AG10803 (cell line): ENCODE data around the gene PXK.

Source experiments
- DNase-seq: peaks from one replicate; pipeline ENCODE4 v3.0.0; 2010; ENCODE audit warnings: low read depth
- H3K4me3 ChIP-seq: 2 replicates; pipeline ENCODE4 v1.5.1; 2011; ENCODE audit warnings: mild to moderate bottlenecking, low read length, control low read depth
- TF ChIP-seq, protein P1 (sequence below): conservative IDR thresholded peaks from 2 replicates; pipeline ENCODE4 v1.5.1; 2011; ENCODE audit warnings: mild to moderate bottlenecking, low read length, control low read depth, inconsistent platforms

Gene PXK

DNA sequence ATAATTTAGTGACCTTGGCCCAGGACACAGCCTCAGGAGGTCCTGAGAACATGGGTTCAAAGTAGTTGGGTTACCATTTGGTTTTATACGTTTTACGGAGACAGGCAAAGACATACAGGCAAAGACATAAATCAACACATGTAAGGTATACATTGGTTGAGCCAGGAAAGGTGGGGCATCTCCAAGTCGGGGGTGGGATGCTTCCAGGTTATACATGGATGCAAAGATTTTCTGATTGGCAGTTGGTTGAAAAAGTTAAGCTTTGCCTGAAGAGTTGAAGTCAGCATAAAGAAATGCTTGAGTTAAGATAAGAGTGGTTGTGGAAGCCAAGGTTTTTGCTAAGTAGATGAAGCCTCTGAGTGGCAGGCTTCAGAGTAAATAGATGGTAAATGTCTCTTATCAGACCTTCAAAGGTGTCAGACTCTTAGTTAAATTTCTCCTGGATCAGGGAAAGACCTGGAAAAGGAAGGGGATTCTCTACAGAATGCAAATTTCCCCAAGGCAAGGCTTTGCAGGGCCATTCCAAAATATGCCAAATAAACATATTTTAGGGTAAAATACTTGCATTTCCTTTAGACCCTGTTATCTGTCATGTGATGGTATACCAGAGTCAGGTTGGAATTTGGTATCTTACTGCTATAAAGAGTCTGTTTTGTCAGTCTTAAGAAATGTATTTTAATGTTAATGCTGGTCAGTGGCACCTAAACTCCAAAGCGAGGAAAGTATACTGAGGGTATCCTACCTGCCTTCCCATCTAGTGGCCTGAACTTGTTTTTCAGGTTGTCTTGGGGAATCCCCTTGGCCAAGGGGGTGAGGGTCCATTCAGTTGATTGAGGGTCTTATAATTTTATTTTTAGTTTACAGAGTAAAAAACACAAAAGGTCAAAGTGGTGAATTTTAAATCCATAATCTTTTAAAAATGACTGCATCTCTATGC, 109.1 kb downstream of the PXK start:
- H3K4me3 ChIP-seq: no peak overlapping the region
- no peak for DNase-seq
- TF ChIP-seq, protein P1, sequence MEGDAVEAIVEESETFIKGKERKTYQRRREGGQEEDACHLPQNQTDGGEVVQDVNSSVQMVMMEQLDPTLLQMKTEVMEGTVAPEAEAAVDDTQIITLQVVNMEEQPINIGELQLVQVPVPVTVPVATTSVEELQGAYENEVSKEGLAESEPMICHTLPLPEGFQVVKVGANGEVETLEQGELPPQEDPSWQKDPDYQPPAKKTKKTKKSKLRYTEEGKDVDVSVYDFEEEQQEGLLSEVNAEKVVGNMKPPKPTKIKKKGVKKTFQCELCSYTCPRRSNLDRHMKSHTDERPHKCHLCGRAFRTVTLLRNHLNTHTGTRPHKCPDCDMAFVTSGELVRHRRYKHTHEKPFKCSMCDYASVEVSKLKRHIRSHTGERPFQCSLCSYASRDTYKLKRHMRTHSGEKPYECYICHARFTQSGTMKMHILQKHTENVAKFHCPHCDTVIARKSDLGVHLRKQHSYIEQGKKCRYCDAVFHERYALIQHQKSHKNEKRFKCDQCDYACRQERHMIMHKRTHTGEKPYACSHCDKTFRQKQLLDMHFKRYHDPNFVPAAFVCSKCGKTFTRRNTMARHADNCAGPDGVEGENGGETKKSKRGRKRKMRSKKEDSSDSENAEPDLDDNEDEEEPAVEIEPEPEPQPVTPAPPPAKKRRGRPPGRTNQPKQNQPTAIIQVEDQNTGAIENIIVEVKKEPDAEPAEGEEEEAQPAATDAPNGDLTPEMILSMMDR: no peak

- no peak overlapping the region for H3K4me3 ChIP-seq
- TF ChIP-seq, protein P1: no peak
- DNase-seq: no peak
These were observed 119.5 kb downstream of the PXK start for GRCh38 chr3:58452176-58452575.

- TF ChIP-seq, protein P1: no peak
- no peak for DNase-seq
These were observed 126.5 kb downstream of the PXK start for GRCh38 chr3:58459160-58459559.

GRCh38 chr3:58462829-58463180, 130.1 kb downstream of the PXK start:
- no peak for DNase-seq
- H3K4me3 ChIP-seq: no peak overlapping the region
- TF ChIP-seq, protein P1: no peak

More at GRCh38 chr3:58459160-58459559, 126.5 kb downstream of the PXK start:
- H3K4me3 ChIP-seq: no peak overlapping the region

DNA sequence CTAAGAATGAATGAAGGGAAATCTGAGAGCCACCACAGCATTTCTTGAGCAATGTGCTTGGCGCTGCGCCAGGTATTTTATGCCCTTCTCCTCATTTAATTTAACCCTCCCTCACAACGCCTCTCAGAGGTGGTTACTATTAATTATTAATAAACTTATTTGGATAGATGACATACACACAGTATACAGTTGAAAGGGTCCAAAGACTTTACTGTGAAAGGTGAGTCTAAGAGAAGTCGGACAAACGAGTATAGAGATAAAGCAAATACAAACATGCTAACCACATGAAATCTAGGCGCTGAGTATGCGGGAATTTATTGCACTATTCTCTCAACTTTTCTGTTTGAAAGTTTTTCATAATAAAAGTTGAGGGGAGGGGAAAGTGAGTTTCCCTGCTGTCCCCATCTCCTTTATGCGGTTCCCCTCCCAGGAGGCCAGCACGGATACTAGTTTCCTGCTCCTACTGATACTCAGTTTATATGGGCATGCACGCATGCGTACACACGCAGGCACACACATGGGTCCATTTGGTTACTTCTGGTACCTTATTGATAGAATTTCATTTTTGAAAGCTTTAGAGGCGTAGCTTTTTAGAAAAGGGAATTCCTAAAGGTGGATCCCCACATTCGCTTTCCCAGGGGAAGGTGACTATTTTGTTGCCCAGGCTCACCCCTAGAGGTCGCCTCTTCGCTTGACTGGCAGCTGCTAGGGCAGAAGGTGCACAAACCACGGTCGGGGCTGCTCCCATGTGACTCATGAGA, 130.7 kb downstream of the PXK start:
- H3K4me3 ChIP-seq: 0 out of 2 replicates have a peak overlapping the region, but pooled peaks have one; percentile 18
- peak; percentile 90 for DNase-seq
- TF ChIP-seq, protein P1: peak; percentile 92

GRCh38 chr3:58463942-58464271, 131.2 kb downstream of the PXK start:
- TF ChIP-seq, protein P1: no peak
- no peak overlapping the region for H3K4me3 ChIP-seq
- DNase-seq: no peak
